ENCODE data around the gene DLAT.
"Not testable (repeated sequence)": the region's sequence is repeated elsewhere in the genome, so short reads cannot be mapped to it uniquely, and the experiment has no call there.

DNA sequence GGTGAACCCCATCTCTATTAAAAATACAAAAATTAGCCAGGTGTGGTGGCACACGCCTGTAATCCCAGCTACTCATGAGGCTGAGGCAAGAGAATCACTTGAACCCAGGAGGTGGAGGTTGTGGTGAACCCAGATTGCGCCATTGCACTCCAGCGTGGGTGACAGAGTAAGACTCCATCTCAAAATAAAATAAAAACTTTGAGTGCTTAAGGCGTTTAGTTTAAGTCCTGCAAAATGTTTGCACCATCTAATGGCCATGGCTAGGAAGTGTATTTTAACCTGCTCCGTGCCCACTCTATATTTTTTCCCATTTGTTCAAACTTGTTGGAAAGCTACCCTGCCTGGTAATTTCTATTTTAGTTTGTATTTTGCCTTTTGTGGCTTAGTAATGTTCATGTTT is 28.5 kb upstream of the DLAT start:
- TF ChIP-seq USF2, JUN, KDM5A (IDR thresholded peaks at IDR 0.05): not testable (repeated sequence)

Measured in A549 (cell line).